Pancreas (tissue), 10 donors: ENCODE data around the gene TSHZ2. TPM values are rescaled to one million over a fixed set of nuclear protein-coding genes. Genes with fewer than 3 reads are reported as not detected.
A peak's percentile ranks its signal among the peaks of the same experiment; 100 is the strongest.

Experiments used
- ATAC-seq, 4 donors: fragments of 200-7000 bp; cut with Tn5 transposase; one replicate each; pipeline versions ENCODE4 v1.8.0 to v1.9.1; 2020; ENCODE audit warnings: mild to moderate bottlenecking in 4 of 4, moderate library complexity in 4 of 4
- DNase-seq, 6 donors: peaks; one replicate each; pipeline ENCODE4 v3.0.0-alpha.2; 2020
- FAIRE-seq: peaks from 2 replicates; lab custom pipeline; 2012; peaks lifted over from hg19 to GRCh38; lab: Jason Lieb, UNC
- H3K27ac ChIP-seq, 4 donors: fragments of 200-600 bp; sonication (generic); 1 replicate in 3 of 4; 2 replicates in 1 of 4; pipeline versions ENCODE4 v1.5.0 to v1.8.0; 2020
- H3K27me3 ChIP-seq, 4 donors: fragments of 200-600 bp; one replicate each; pipeline ENCODE4 v1.8.0; 2021
- H3K36me3 ChIP-seq, 3 donors: fragments of 200-600 bp; sonication (generic) in 1 of 3; one replicate each; pipeline versions ENCODE4 v1.5.0 to v1.8.0; 2020 to 2021
- H3K4me1 ChIP-seq, 3 donors: fragments of 200-600 bp; one replicate each; pipeline ENCODE4 v1.8.0; 2021
- H3K4me3 ChIP-seq, 4 donors: fragments of 200-600 bp; sonication (generic) in 2 of 4; one replicate each; pipeline versions ENCODE4 v1.5.0 to v1.8.0; 2020 to 2021
- H3K9me3 ChIP-seq, 4 donors: fragments of 200-600 bp; one replicate each; pipeline ENCODE4 v1.8.0; 2021
- CTCF ChIP-seq, 4 donors: fragments of 200-600 bp; sonication (generic) in 3 of 4; IDR thresholded peaks; one replicate each; pipeline versions ENCODE4 v1.5.0 to v1.8.0; 2021; ENCODE audit warnings: antibody characterized with exemption in 4 of 4
- WGBS, 2 donors: extraction: QIAGEN DNeasy Blood & Tissue Kit; methylation state at CpG; one replicate each; pipeline ENCODE4 v1.1.7; 2013; 5-methylcytosine and 5-hydroxymethylcytosine counted together
- intact Hi-C, 3 donors: fragments of 100-400 bp; cut with DNase I; formaldehyde crosslinking; loops; one replicate each; pipeline versions ENCODE4 v1.11.1 to v1.14.2; 2022
- polyA plus RNA-seq, 2 donors: library from polyadenylated mRNA; stranded (reverse); fragments of 200-250 nt; gene quantifications; one replicate each; pipeline ENCODE4 v1.2.3, GENCODE V29; 2013
- total RNA-seq, 6 donors: library from RNA; stranded (reverse); fragmentation: NEBNext Ultra II Directional in 4 of 6; extraction: Animal tissue kit (Norgen Biotek cat#: 25700) in 4 of 6; gene quantifications; one replicate each; pipeline versions ENCODE4 v1.2.1 to v1.2.4, GENCODE V29; 2021 to 2023
- donor health status: healthy with polysubstance abuse.
- donor health status: DM: no; HTN: no; CAD: no; lungs with moderate emphysema.
- donor health status: DM: no; HTN: no; CAD: no.
- donor health status: control.
- donor health status: control.
- donor health status: Bipolar disorder and iron deficiency.
- donor health status: DM: yes; HTN: yes; CAD: no.
- donor health status: DM: no; HTN: no; CAD: no.
- donor health status: DM: no; HTN: no; CAD: no.
- donor health status: DM: yes; HTN: yes; CAD: no.

Gene TSHZ2
- total and polyA plus RNA-seq, 8 donors, result 2.2 to 23.5 (median 4.5) TPM

- Histone ChIP-seq H3K27me3 (no peaks in the 10 kb centered on the region), H3K4me3 (no peak overlapping the region), H3K4me1 (no peaks in the 10 kb centered on the region), H3K27ac (no peak overlapping the region), H3K36me3 (no peaks in the 10 kb centered on the region), H3K9me3 (no peaks in the 10 kb centered on the region)
- ATAC-seq (no peak), DNase-seq (no peak), FAIRE-seq (no peak)
- intact Hi-C loops, result no loop called here
- 80 to 82% methylated on average over 4 of the region's 4 CpGs for WGBS, 2 donors
- TF ChIP-seq CTCF (IDR thresholded peaks at IDR 0.05), result no peak
These were observed 399.1 kb downstream of the TSHZ2 start for GRCh38 chr20:53371216-53371615.

GRCh38 chr20:53376021-53376420, 403.9 kb downstream of the TSHZ2 start:
- no peak for ATAC-seq
- H3K9me3 ChIP-seq, result no peaks in the 10 kb centered on the region
- intact Hi-C loops, result no loop called here
- H3K36me3 ChIP-seq, result no peaks in the 10 kb centered on the region
- no peak for TF ChIP-seq CTCF (IDR thresholded peaks at IDR 0.05)
- no peak overlapping the region for H3K4me3 ChIP-seq
- WGBS, 2 donors, result 72 to 86% methylated on average over 2 of the region's 2 CpGs
- no peak for FAIRE-seq
- H3K27ac ChIP-seq, result no peak overlapping the region
- H3K4me1 ChIP-seq, result peaks cover 0 to 5% (median 0%) of the 10 kb centered on the region in 3 donors
- DNase-seq, result no peak
- H3K27me3 ChIP-seq, result no peaks in the 10 kb centered on the region

GRCh38 chr20:53379014-53379832, 407.1 kb downstream of the TSHZ2 start:
- 53 to 70% methylated on average over 12 of the region's 12 CpGs for WGBS, 2 donors

GRCh38 chr20:53379833-53380120, 407.6 kb downstream of the TSHZ2 start:
- Histone ChIP-seq H3K4me1 (peaks cover 0 to 5% (median 0%) of the 10 kb centered on the region in 3 donors), H3K9me3 (no peaks in the 10 kb centered on the region), H3K4me3 (no peak overlapping the region), H3K36me3 (no peaks in the 10 kb centered on the region), H3K27ac (no peak overlapping the region), H3K27me3 (no peaks in the 10 kb centered on the region)
- TF ChIP-seq CTCF (IDR thresholded peaks at IDR 0.05), result no peak
- no peak for DNase-seq
- ATAC-seq, result no peak
- intact Hi-C loops, result no loop called here
- no peak for FAIRE-seq
- WGBS, 2 donors, result 52 to 58% methylated on average over 4 of the region's 4 CpGs

More at GRCh38 chr20:53379014-53379832, 407.1 kb downstream of the TSHZ2 start:
- no peaks in the 10 kb centered on the region for H3K27me3 ChIP-seq
- ATAC-seq (peak in 2 of 4 donors; percentile 38 to 56), DNase-seq (no peak), FAIRE-seq (no peak)
- intact Hi-C loops, result no loop called here
- no peaks in the 10 kb centered on the region for H3K9me3 ChIP-seq
- H3K27ac ChIP-seq, result no peak overlapping the region
- peaks cover 0 to 5% (median 0%) of the 10 kb centered on the region in 3 donors for H3K4me1 ChIP-seq
- no peak overlapping the region for H3K4me3 ChIP-seq
- no peaks in the 10 kb centered on the region for H3K36me3 ChIP-seq
- no peak for TF ChIP-seq CTCF (IDR thresholded peaks at IDR 0.05)

- H3K27me3 ChIP-seq, result no peaks in the 10 kb centered on the region
- DNase-seq (no peak), FAIRE-seq (no peak), ATAC-seq (no peak)
- H3K27ac ChIP-seq, result no peak overlapping the region
- peaks cover 0 to 5% (median 0%) of the 10 kb centered on the region in 3 donors for H3K4me1 ChIP-seq
- intact Hi-C loops, result no loop called here
- H3K9me3 ChIP-seq, result no peaks in the 10 kb centered on the region
- TF ChIP-seq CTCF (IDR thresholded peaks at IDR 0.05), result no peak
- no peak overlapping the region for H3K4me3 ChIP-seq
- 60 to 76% methylated on average over 3 of the region's 3 CpGs for WGBS, 2 donors
- H3K36me3 ChIP-seq, result no peaks in the 10 kb centered on the region
These were observed 409.6 kb downstream of the TSHZ2 start for GRCh38 chr20:53381568-53382262.
